Occipital lobe (tissue), 2 donors: ENCODE results near the gene NEK3. TPM values are rescaled to one million over a fixed set of nuclear protein-coding genes. Genes with fewer than 3 reads are reported as not detected.
"Not testable (repeated sequence)": the region's sequence is repeated elsewhere in the genome, so short reads cannot be mapped to it uniquely, and the experiment has no call there.

Source experiments
- DNase-seq: peaks from one replicate; lab custom pipeline; 2025; lab: John Stamatoyannopoulos, UW
- total RNA-seq: library from RNA; depleted of rRNA; stranded (reverse); fragments of >200 nt; gene quantifications from one replicate; pipeline ENCODE4 v1.2.3, GENCODE V29; 2014

NEK3 gene
- total RNA-seq, 1 donor from 2014 or later: 11.4 TPM

- DNase-seq: no peak
Measured at GRCh38 chr13:52169839-52170238, 10.4 kb upstream of the NEK3 start.

- DNase-seq: no peak
Measured at GRCh38 chr13:52165411-52165810, 6.0 kb upstream of the NEK3 start.

- peak; percentile 6 for DNase-seq
Measured at GRCh38 chr13:52164989-52165388, 5.6 kb upstream of the NEK3 start.

- not testable (repeated sequence) for DNase-seq
Measured at GRCh38 chr13:52163878-52164277, 4.5 kb upstream of the NEK3 start.

GRCh38 chr13:52162279-52163101, 3.1 kb upstream of the NEK3 start:
- DNase-seq: no peak

- no peak for DNase-seq
Measured at GRCh38 chr13:52161181-52161646, 1.8 kb upstream of the NEK3 start.

GRCh38 chr13:52160506-52160905, 1.1 kb upstream of the NEK3 start:
- no peak for DNase-seq

- no peak for DNase-seq
Measured at GRCh38 chr13:52160053-52160452, 656 bp upstream of the NEK3 start.

- DNase-seq: peak; percentile 20
Measured at GRCh38 chr13:52158629-52159158, 703 bp downstream of the NEK3 start.

- DNase-seq: no peak
Measured at GRCh38 chr13:52156724-52157261, 2.6 kb downstream of the NEK3 start.

- no peak for DNase-seq
Measured at GRCh38 chr13:52155177-52155576, 4.2 kb downstream of the NEK3 start.

- no peak for DNase-seq
Measured at GRCh38 chr13:52147225-52147624, 12.2 kb downstream of the NEK3 start.

GRCh38 chr13:52141299-52141698, 18.1 kb downstream of the NEK3 start:
- DNase-seq: no peak

GRCh38 chr13:52137489-52137888, 21.9 kb downstream of the NEK3 start:
- DNase-seq: no peak

- DNase-seq: no peak
Measured at GRCh38 chr13:52136763-52137162, 22.6 kb downstream of the NEK3 start.

- no peak for DNase-seq
Measured at GRCh38 chr13:52130641-52131040, 28.8 kb downstream of the NEK3 start.

GRCh38 chr13:52128714-52129700, 30.4 kb downstream of the NEK3 start, which contains the start of gene NEK5:
Gene NEK5 (minus strand): TSS chr13:52129073. CDS start chr13:52127482, 1,591 bp downstream.
- DNase-seq: peak; percentile 25

- DNase-seq: peak; percentile 10
Measured at GRCh38 chr13:52127783-52128702, 31.4 kb downstream of the NEK3 start.

- DNase-seq: no peak
Measured at GRCh38 chr13:52127378-52127777, 32.0 kb downstream of the NEK3 start.

- DNase-seq: no peak
Measured at GRCh38 chr13:52125547-52125946, 33.9 kb downstream of the NEK3 start.
